Small intestine (tissue), 7 donors: ENCODE results near the gene SLC12A5. TPM values are rescaled to one million over a fixed set of nuclear protein-coding genes. Genes with fewer than 3 reads are reported as not detected.

ENCODE experiments used
- DNase-seq, 2 donors: peaks; one replicate each; pipeline versions ENCODE4 v3.0.0 to v3.0.0-alpha.2; 2013
- FAIRE-seq: peaks from 2 replicates; lab custom pipeline; 2012; peaks lifted over from hg19 to GRCh38; lab: Jason Lieb, UNC
- H3K27ac ChIP-seq, 3 donors: one replicate each; pipeline ENCODE4 v1.5.1; 2013; ENCODE audit warnings: low read length in 2 of 3, mild to moderate bottlenecking in 2 of 3, control low read depth in 1 of 3, inconsistent platforms in 1 of 3, low read depth in 1 of 3, moderate library complexity in 1 of 3
- H3K27me3 ChIP-seq, 3 donors: one replicate each; pipeline ENCODE4 v1.6.1; 2013; ENCODE audit warnings: low read length in 3 of 3, inconsistent platforms in 1 of 3; ENCODE audit not compliant: control insufficient read depth in 3 of 3, insufficient read depth in 3 of 3
- H3K36me3 ChIP-seq, 3 donors: one replicate each; pipeline ENCODE4 v1.6.1; 2013; ENCODE audit warnings: low read length in 3 of 3, inconsistent platforms in 1 of 3, low read depth in 1 of 3, mild to moderate bottlenecking in 1 of 3, moderate library complexity in 1 of 3; ENCODE audit not compliant: control insufficient read depth in 3 of 3, insufficient read depth in 2 of 3
- H3K4me1 ChIP-seq, 3 donors: one replicate each; pipeline ENCODE4 v1.6.1; 2013; ENCODE audit warnings: low read length in 2 of 3, inconsistent platforms in 1 of 3, low read depth in 1 of 3, mild to moderate bottlenecking in 1 of 3, moderate library complexity in 1 of 3; ENCODE audit not compliant: control insufficient read depth in 3 of 3, insufficient read depth in 2 of 3
- H3K4me3 ChIP-seq, 3 donors: one replicate each; pipeline ENCODE4 v1.5.1; 2013; ENCODE audit warnings: low read length in 3 of 3, control low read depth in 1 of 3, inconsistent platforms in 1 of 3, low read depth in 1 of 3, mild to moderate bottlenecking in 1 of 3, moderate library complexity in 1 of 3
- H3K9me3 ChIP-seq, 2 donors: one replicate each; pipeline ENCODE4 v1.6.1; 2013; ENCODE audit warnings: low read depth in 1 of 2, low read length in 1 of 2; ENCODE audit not compliant: control insufficient read depth in 2 of 2, insufficient read depth in 1 of 2
- WGBS, 3 donors: extraction: QIAGEN DNeasy Blood & Tissue Kit; methylation state at CpG; one replicate each; pipeline ENCODE4 v1.1.7; 2013; 5-methylcytosine and 5-hydroxymethylcytosine counted together
- polyA plus RNA-seq, 4 donors: library from polyadenylated mRNA; stranded (reverse) in 3 of 4; unstranded in 1 of 4; fragments of 200-250 nt in 3 of 4; fragments of 120-200 nt in 1 of 4; gene quantifications; one replicate each; pipeline versions ENCODE4 v1.2.1 to v1.2.3, GENCODE V29; 2013
- donor health status: healthy with polysubstance abuse.
- donor health status: control.
- donor health status: control.
- donor health status: Bipolar disorder and iron deficiency.
- donor health status: healthy.

Gene SLC12A5
- polyA plus RNA-seq, 4 donors = 2.1 to 4.6 TPM; not detected in 2

- no peak overlapping the region for H3K27ac ChIP-seq
- WGBS, 3 donors = 66 to 87% (median 78%) methylated on average over 6 of the region's 6 CpGs
- no peak for FAIRE-seq
Measured at GRCh38 chr20:46035713-46036112, 6.7 kb downstream of the SLC12A5 start.

GRCh38 chr20:46036370-46036769 is 7.4 kb downstream of the SLC12A5 start:
- Histone ChIP-seq H3K27me3 (peaks cover 9 to 28% (median 14%) of the 10 kb centered on the region in 3 donors), H3K36me3 (no peaks in the 10 kb centered on the region), H3K4me1 (no peaks in the 10 kb centered on the region), H3K9me3 (no peaks in the 10 kb centered on the region), H3K27ac (no peak overlapping the region), H3K4me3 (no peak overlapping the region)
- WGBS, 3 donors = 90 to 91% (median 91%) methylated on average over 8 of the region's 8 CpGs
- DNase-seq = no peak
- no peak for FAIRE-seq

More at GRCh38 chr20:46035713-46036112, 6.7 kb downstream of the SLC12A5 start:
- Histone ChIP-seq H3K4me1 (no peaks in the 10 kb centered on the region), H3K27me3 (peaks cover 9 to 34% (median 19%) of the 10 kb centered on the region in 3 donors), H3K4me3 (no peak overlapping the region), H3K9me3 (no peaks in the 10 kb centered on the region), H3K36me3 (no peaks in the 10 kb centered on the region)
- DNase-seq = no peak

DNA sequence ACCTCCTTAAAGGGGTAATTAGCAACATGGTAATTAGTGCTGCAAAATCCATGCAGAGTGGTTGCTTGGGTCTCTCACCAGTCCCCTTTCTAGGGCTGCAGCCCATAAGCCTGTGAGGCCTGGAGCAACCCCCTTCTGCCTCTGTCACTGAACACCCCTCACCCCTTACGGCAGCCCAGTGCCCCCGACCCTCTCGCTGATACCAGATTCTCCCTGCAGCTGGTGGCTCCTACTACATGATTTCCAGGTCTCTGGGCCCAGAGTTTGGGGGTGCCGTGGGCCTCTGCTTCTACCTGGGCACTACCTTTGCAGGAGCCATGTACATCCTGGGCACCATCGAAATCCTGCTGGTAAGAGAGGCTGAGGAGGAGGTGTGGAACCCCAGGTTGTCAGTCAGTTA is 8.0 kb downstream of the SLC12A5 start:
- no peak overlapping the region for H3K27ac ChIP-seq
- DNase-seq (no peak), FAIRE-seq (no peak)
- H3K4me3 ChIP-seq = no peak overlapping the region
- H3K4me1 ChIP-seq = no peaks in the 10 kb centered on the region
- no peaks in the 10 kb centered on the region for H3K9me3 ChIP-seq
- H3K27me3 ChIP-seq = peaks cover 5 to 22% (median 16%) of the 10 kb centered on the region in 3 donors
- WGBS, 3 donors = 59 to 74% (median 66%) methylated on average over 5 of the region's 5 CpGs
- no peaks in the 10 kb centered on the region for H3K36me3 ChIP-seq

DNA sequence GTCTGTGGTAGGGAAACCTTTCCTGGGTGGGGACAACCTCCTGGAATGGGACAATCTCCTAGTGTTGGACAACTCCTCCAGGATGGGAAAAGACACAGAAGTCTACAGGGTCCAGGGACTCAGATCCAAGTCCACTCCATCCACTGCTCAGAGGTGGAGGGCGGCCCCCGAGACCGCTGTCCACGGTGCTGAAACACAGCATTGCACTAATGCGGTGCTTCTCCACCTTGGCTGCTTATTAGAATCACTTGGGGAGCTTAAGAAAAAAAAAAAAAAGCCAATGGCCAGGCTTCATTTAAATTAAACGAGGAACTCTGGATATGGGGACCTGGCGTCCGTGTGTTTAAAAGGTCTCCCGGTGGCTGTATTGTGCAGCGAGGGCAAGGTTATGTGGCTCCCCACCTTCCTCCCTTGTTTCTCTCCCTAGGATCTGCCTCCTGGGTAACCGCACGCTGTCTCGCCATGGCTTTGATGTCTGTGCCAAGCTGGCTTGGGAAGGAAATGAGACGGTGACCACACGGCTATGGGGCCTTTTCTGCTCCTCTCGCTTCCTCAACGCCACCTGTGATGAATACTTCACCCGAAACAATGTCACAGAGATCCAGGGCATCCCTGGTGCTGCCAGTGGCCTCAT is 12.0 kb downstream of the SLC12A5 start:
- Histone ChIP-seq H3K9me3 (no peaks in the 10 kb centered on the region), H3K27me3 (peaks cover 0 to 4% (median 0%) of the 10 kb centered on the region in 3 donors), H3K36me3 (no peaks in the 10 kb centered on the region), H3K4me1 (no peaks in the 10 kb centered on the region), H3K27ac (no peak overlapping the region), H3K4me3 (no peak overlapping the region)
- peak in 1 of 2 donors; percentile 64 for DNase-seq
- 29 to 36% (median 34%) methylated on average over 18 of the region's 18 CpGs for WGBS, 3 donors
- FAIRE-seq = no peak

GRCh38 chr20:46043556-46043955 is 14.5 kb downstream of the SLC12A5 start:
- Histone ChIP-seq H3K36me3 (no peaks in the 10 kb centered on the region), H3K4me1 (no peaks in the 10 kb centered on the region), H3K4me3 (no peak overlapping the region), H3K9me3 (no peaks in the 10 kb centered on the region), H3K27me3 (peaks cover 0 to 7% (median 0%) of the 10 kb centered on the region in 3 donors), H3K27ac (no peak overlapping the region)
- 47 to 59% (median 51%) methylated on average over 7 of the region's 7 CpGs for WGBS, 3 donors
- DNase-seq (no peak), FAIRE-seq (no peak)

DNA sequence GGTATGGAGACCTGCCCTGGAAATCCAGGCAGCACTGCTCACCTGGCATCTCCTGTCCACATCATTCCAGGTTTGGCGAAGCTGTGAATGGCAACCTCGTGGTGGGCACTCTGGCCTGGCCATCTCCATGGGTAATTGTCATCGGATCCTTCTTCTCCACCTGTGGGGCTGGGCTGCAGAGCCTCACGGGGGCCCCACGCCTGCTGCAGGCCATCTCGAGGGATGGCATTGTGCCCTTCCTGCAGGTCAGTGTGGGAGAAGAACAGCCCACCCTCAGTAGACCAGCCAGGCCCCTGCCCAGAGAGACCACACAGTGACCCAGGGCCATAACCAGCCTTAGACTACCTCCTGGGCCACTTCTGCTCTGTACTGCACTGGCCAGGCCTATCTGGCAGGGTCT is 15.9 kb downstream of the SLC12A5 start:
- 58 to 73% (median 60%) methylated on average over 6 of the region's 6 CpGs for WGBS, 3 donors
- no peak overlapping the region for H3K27ac ChIP-seq
- H3K36me3 ChIP-seq = no peaks in the 10 kb centered on the region
- no peaks in the 10 kb centered on the region for H3K4me1 ChIP-seq
- no peaks in the 10 kb centered on the region for H3K9me3 ChIP-seq
- no peak for DNase-seq
- H3K27me3 ChIP-seq = peaks cover 0 to 7% (median 0%) of the 10 kb centered on the region in 3 donors
- no peak for FAIRE-seq
- H3K4me3 ChIP-seq = no peak overlapping the region

DNA sequence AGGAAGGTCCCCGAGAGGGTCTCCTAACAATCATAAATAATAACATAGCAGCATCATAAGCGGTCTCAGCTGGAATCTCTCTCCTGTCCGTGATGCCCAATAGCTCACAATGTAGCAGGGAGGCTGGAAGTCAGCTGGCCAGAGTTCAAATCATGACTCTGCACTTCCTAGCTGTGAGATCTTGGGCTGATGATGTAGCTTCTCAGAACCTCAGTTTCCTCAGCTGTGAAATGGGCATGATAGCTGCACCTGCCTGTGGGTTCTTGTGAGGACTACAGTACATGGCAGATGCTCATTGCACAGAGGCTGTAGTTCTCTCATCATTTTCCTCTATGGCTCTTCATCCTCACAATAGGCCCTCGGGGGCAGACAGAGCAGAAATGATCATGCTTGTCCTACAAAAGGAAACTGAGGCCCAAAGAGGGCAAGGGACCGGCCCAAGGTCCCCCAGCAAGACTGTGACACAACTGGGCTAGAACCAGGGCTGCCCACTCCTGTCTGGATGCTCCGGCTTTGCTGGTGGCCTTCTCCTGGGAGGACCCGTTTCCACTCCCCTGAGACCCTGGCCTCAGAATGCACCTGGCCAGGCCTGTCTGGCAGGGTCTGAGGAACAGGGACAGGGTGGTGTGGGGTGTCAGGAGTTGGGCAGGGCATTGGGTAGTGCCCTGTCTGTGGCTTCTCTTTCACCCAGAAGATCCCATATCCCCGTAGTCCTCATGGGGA is 17.7 kb downstream of the SLC12A5 start:
- no peaks in the 10 kb centered on the region for H3K36me3 ChIP-seq
- peaks cover 0 to 5% (median 0%) of the 10 kb centered on the region in 3 donors for H3K27me3 ChIP-seq
- no peak for DNase-seq
- H3K4me1 ChIP-seq = no peaks in the 10 kb centered on the region
- H3K27ac ChIP-seq = no peak overlapping the region
- FAIRE-seq = no peak
- H3K9me3 ChIP-seq = no peaks in the 10 kb centered on the region
- H3K4me3 ChIP-seq = no peak overlapping the region
- WGBS, 3 donors = 73 to 80% (median 77%) methylated on average over 8 of the region's 8 CpGs

- Histone ChIP-seq H3K27ac (no peak overlapping the region), H3K36me3 (no peaks in the 10 kb centered on the region), H3K9me3 (no peaks in the 10 kb centered on the region), H3K27me3 (peaks cover 0 to 3% (median 0%) of the 10 kb centered on the region in 3 donors), H3K4me1 (no peaks in the 10 kb centered on the region), H3K4me3 (no peak overlapping the region)
- WGBS, 3 donors = 70 to 71% (median 71%) methylated on average over 8 of the region's 8 CpGs
- FAIRE-seq (no peak), DNase-seq (no peak)
Measured at GRCh38 chr20:46047821-46048220, 18.8 kb downstream of the SLC12A5 start.
